A549 (cell line): Measurements from ENCODE around the gene GNG12. TPM values are rescaled to one million over a fixed set of nuclear protein-coding genes. Genes with fewer than 3 reads are reported as not detected.

Experiments
- ATAC-seq, 2 experiments: fragments of 200-7000 bp in 1 of 2; fragments of >200 bp in 1 of 2; cut with Nextera tagmentation in 1 of 2; cut with Tn5 transposase in 1 of 2; 3 replicates each; pipeline versions ENCODE4 v1.8.0 to v1.9.1; 2018 to 2020; ENCODE audit warnings: mild to moderate bottlenecking in 1 of 2, moderate library complexity in 1 of 2
- CTCF ChIA-PET: fragments of 300-600 bp; sonication (Branson Sonifier 250); formaldehyde crosslinking; extraction: SDS; loops from one replicate; lab custom pipeline; 2021; ENCODE audit warnings: antibody characterized with exemption, inconsistent platforms; lab: Yijun Ruan, JAX
- POLR2A ChIA-PET: fragments of 350-600 bp; formaldehyde crosslinking; extraction: SDS; loops from one replicate; lab custom pipeline; 2021; ENCODE audit warnings: antibody characterized with exemption, inconsistent platforms; lab: Yijun Ruan, JAX
- DNase-seq, 2 experiments: peaks; one replicate each; pipeline versions ENCODE4 v3.0.0 to v3.0.0-alpha.2; 2011 to 2016; ENCODE audit warnings: low read depth in 1 of 2, low spot score in 1 of 2
- FAIRE-seq: peaks from 2 replicates; lab custom pipeline; 2011; peaks lifted over from hg19 to GRCh38; lab: Jason Lieb, UNC
- H3K27ac ChIP-seq, 2 experiments: fragments of >200 bp; sonication (Bioruptor Twin); formaldehyde crosslinking; 3 replicates each; pipeline ENCODE4 v1.5.1; 2016 to 2017
- H3K4me1 ChIP-seq: fragments of >200 bp; sonication (Bioruptor Twin); formaldehyde crosslinking; 3 replicates; pipeline ENCODE4 v1.6.1; 2016
- H3K4me2 ChIP-seq: fragments of >200 bp; sonication (Bioruptor Twin); formaldehyde crosslinking; 3 replicates; pipeline ENCODE4 v1.6.1; 2016
- H3K4me3 ChIP-seq: fragments of >200 bp; sonication (Bioruptor Twin); formaldehyde crosslinking; 3 replicates; pipeline ENCODE4 v1.5.1; 2016
- H3K9me3 ChIP-seq: fragments of >200 bp; sonication (Bioruptor Twin); formaldehyde crosslinking; 3 replicates; pipeline ENCODE4 v1.6.1; 2016
- CBX2 ChIP-seq: fragments of 200-600 bp; sonication (generic); IDR thresholded peaks from 2 replicates; pipeline ENCODE4 v1.6.1; 2016; ENCODE audit warnings: low read depth, mild to moderate bottlenecking, borderline replicate concordance
- CBX8 ChIP-seq: fragments of 200-600 bp; sonication (generic); IDR thresholded peaks from 2 replicates; pipeline ENCODE4 v1.6.1; 2016
- CHD2 ChIP-seq: fragments of 150-350 bp; IDR thresholded peaks from 2 replicates; pipeline ENCODE4 v1.6.1; 2014; ENCODE audit warnings: low read length; ENCODE audit not compliant: partially characterized antibody
- CHD4 ChIP-seq: fragments of 200-600 bp; sonication (generic); IDR thresholded peaks from 2 replicates; pipeline ENCODE4 v1.6.1; 2016; ENCODE audit warnings: antibody characterized with exemption, mild to moderate bottlenecking, borderline replicate concordance
- EHF ChIP-seq: fragments of 250-450 bp; sonication (Bioruptor Pico); IDR thresholded peaks from 2 replicates; pipeline ENCODE4 v1.5.0; 2020; ENCODE audit warnings: mild to moderate bottlenecking
- EHMT2 ChIP-seq: fragments of 200-600 bp; sonication (generic); IDR thresholded peaks from 2 replicates; pipeline ENCODE4 v1.6.1; 2016; ENCODE audit warnings: antibody characterized with exemption, low read depth, mild to moderate bottlenecking, moderate library complexity
- EP300 ChIP-seq, 2 experiments: fragments of >200 bp; sonication (Bioruptor Twin); formaldehyde crosslinking; IDR thresholded peaks; 2 replicates in 1 of 2; 3 replicates in 1 of 2; pipeline ENCODE4 v1.6.1; 2016 to 2017
- FOSB ChIP-seq: fragments of 250-450 bp; sonication (Bioruptor Pico); IDR thresholded peaks from 2 replicates; pipeline ENCODE4 v1.5.0; 2020; ENCODE audit warnings: mild to moderate bottlenecking, moderate library complexity
- FOSL2 ChIP-seq, 2 experiments: fragments of 450-650 bp in 1 of 2; fragments of >200 bp in 1 of 2; sonication (Bioruptor Twin) in 1 of 2; formaldehyde crosslinking; IDR thresholded peaks; 2 replicates each; pipeline versions ENCODE4 v1.5.0 to v1.6.1; 2016 to 2020; ENCODE audit warnings: mild to moderate bottlenecking in 1 of 2, moderate library complexity in 1 of 2
- FOXS1 ChIP-seq: fragments of 250-450 bp; sonication (Bioruptor Pico); IDR thresholded peaks from 2 replicates; pipeline ENCODE4 v1.5.0; 2020; ENCODE audit warnings: mild to moderate bottlenecking, moderate library complexity
- GATA3 ChIP-seq: IDR thresholded peaks from 2 replicates; pipeline ENCODE4 v1.6.1; 2012; ENCODE audit warnings: borderline replicate concordance
- HDAC2 ChIP-seq: fragments of 200-600 bp; sonication (generic); IDR thresholded peaks from 2 replicates; pipeline ENCODE4 v1.6.1; 2016
- HEYL ChIP-seq: fragments of 250-450 bp; sonication (Bioruptor Pico); IDR thresholded peaks from 2 replicates; pipeline ENCODE4 v1.8.0; 2021; ENCODE audit warnings: mild to moderate bottlenecking, moderate library complexity
- MYC ChIP-seq: IDR thresholded peaks from 2 replicates; pipeline ENCODE4 v1.6.1; 2012; ENCODE audit warnings: mild to moderate bottlenecking, inconsistent platforms, low read length, improper control_type of control experiment, borderline replicate concordance
- POLR2A ChIP-seq: IDR thresholded peaks from 2 replicates; pipeline ENCODE4 v1.6.1; 2012; ENCODE audit warnings: mild to moderate bottlenecking, low read length
- RAD21 ChIP-seq, 2 experiments: fragments of >200 bp in 1 of 2; sonication (Bioruptor Twin) in 1 of 2; formaldehyde crosslinking in 1 of 2; IDR thresholded peaks in 1 of 2; conservative IDR thresholded peaks in 1 of 2; 2 replicates in 1 of 2; 3 replicates in 1 of 2; pipeline ENCODE4 v1.6.1; 2012 to 2018; ENCODE audit warnings: inconsistent platforms in 1 of 2
- RARB ChIP-seq: fragments of 250-450 bp; sonication (Bioruptor Pico); IDR thresholded peaks from 2 replicates; pipeline ENCODE4 v1.8.0; 2021; ENCODE audit warnings: mild to moderate bottlenecking, moderate library complexity
- RCOR1 ChIP-seq: fragments of 150-350 bp; IDR thresholded peaks from 2 replicates; pipeline ENCODE4 v1.6.1; 2014; ENCODE audit warnings: antibody characterized with exemption, low read length, low read depth
- RNF2 ChIP-seq: fragments of 200-600 bp; sonication (generic); IDR thresholded peaks from 2 replicates; pipeline ENCODE4 v1.6.1; 2016; ENCODE audit warnings: low read depth, mild to moderate bottlenecking, antibody characterized with exemption, moderate library complexity, borderline replicate concordance
- ZC3H11A ChIP-seq: fragments of 450-650 bp; IDR thresholded peaks from 2 replicates; pipeline ENCODE4 v1.6.1; 2014; ENCODE audit warnings: antibody characterized with exemption, mild to moderate bottlenecking
- ZSCAN20 ChIP-seq: fragments of 250-450 bp; sonication (Bioruptor Pico); IDR thresholded peaks from 2 replicates; pipeline ENCODE4 v1.8.0; 2022; ENCODE audit warnings: mild to moderate bottlenecking, moderate library complexity
- WGBS: methylation state at CpG from one replicate; pipeline ENCODE4 v1.1.6; 2017; ENCODE audit errors: missing lambda C conversion rate; 5-methylcytosine and 5-hydroxymethylcytosine counted together
- polyA plus RNA-seq, 4 experiments: library from polyadenylated mRNA; depleted of rRNA in 3 of 4; stranded (reverse); fragments of >200 nt; fragmentation: RNase III in 1 of 4; extraction: RNeasy Plus Mini Kit Qiagen cat#74134 plus additional on column Dnase treatment in 1 of 4; gene quantifications; 2 replicates in 3 of 4; 3 replicates in 1 of 4; pipeline ENCODE4 v1.2.3, GENCODE V29; 2011 to 2017
- TF ChIP-seq, protein P1 (sequence below): fragments of 250-450 bp; sonication (Bioruptor Pico); IDR thresholded peaks from 2 replicates; pipeline ENCODE4 v1.5.0; 2020; ENCODE audit warnings: low read depth, mild to moderate bottlenecking, moderate library complexity
- TF ChIP-seq, protein P2 (sequence below): fragments of 250-450 bp; sonication (Bioruptor Pico); IDR thresholded peaks from 2 replicates; pipeline ENCODE4 v1.5.0; 2021; ENCODE audit warnings: mild to moderate bottlenecking, moderate library complexity, borderline replicate concordance
- TF ChIP-seq, protein P3 (sequence below): IDR thresholded peaks from 2 replicates; pipeline ENCODE4 v1.6.1; 2012

The GNG12 gene
- polyA plus RNA-seq, 2 of the 4 experiments (the other 2 are of a cell fraction), result 91.8 to 132 TPM

DNA sequence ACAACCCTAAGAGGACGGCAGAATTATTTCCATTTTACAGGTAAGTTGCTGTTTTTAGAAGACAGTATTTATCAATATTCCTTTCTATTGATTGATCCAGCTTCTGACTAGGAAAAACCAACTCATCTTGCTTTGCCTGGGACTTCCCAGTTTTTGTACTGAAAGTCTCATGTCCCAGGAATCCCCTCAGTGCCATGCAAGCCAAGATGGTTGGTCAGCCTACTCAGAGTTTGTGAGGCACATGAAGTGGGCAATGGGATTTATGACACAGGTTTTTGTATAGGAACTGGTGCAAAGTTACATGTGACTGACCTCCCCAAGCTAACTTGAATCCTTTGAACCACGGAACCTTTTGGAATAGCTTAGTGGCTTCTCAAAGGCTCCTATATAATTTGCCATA is 45.5 kb downstream of the GNG12 start:
- POLR2A ChIA-PET, result interaction anchor here (0.6 kb wide), 1 partner anchor 103 kb away, joined by 3 read pairs; the partner anchor contains the start of gene GADD45A
- Histone ChIP-seq H3K9me3 (no peaks in the 10 kb centered on the region), H3K4me1 (peaks cover 70% of the 10 kb centered on the region), H3K4me3 (no peak overlapping the region), H3K27ac (peak overlapping the region in 1 of 2 experiments; percentile 71; a peak in 3 of 6 replicates), H3K4me2 (no peak overlapping the region)
- no peak for TF ChIP-seq POLR2A
- no peak for FAIRE-seq
- ATAC-seq, result no peak
- CTCF ChIA-PET, result interaction anchor here (1.0 to 3.8 kb wide), 4 partner anchors 16 to 63 kb away, joined by 3 to 24 read pairs (median 8); no protein-coding TSS in a partner anchor
- DNase-seq, result no peak
- WGBS, result 96% methylated on average over 2 of the region's 2 CpGs

DNA sequence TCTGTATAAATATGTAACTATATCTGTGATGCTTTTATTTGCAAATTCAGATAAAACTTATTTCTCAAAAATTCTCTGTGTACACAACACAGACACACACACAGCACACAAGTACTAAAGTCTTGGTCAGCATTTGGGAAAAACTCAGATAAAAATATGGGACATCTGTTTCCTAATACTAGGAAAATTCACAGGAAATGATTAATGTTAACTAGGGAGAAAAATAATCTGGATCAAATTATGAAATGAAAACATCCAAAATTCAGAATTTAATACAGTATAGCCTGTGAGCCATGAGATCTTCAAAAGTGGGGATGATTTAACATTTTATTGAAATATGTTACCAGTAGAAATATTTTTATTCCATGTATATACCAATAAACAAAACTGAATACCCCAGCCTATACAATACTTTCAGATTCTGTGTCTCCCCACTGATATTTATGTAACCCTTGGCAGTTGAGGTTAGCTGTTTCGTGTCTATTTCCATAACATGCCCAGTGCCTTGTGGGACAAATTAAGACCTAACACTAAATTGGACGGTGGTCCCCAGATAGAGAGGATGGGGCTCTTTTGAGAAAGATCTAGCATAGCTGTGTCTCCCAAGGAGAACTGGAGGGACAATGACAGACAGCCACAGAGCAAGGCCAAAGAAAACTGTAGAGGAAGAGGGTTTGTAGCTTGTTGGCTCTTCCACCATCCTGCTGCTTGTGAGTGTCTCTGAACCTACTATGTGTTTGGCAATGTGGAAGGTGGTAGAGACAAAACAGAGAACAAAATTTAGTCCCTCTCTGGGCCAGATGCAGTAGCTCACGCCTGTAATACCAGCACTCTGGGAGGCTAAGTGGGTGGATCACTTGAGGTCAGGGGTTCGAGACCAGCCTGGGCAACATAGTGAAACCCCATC is 47.2 kb downstream of the GNG12 start:
- H3K4me2 ChIP-seq, result peak overlapping the region; percentile 22; the same call in 2 of the 3 replicates
- WGBS, result 91% methylated on average over 4 of the region's 4 CpGs
- DNase-seq, result no peak
- peak overlapping the region in 1 of 2 experiments; percentile 56; a peak in 3 of 6 replicates for H3K27ac ChIP-seq
- no peak for TF ChIP-seq MYC
- TF ChIP-seq RARB (CRISPR knock-in tag), result no peak
- TF ChIP-seq RAD21 (conservative IDR thresholded peaks at IDR 0.05 in 1 of 2, IDR thresholded peaks at IDR 0.05 in 1 of 2), result no peak
- TF ChIP-seq RNF2, result no peak
- no peak for TF ChIP-seq RCOR1
- TF ChIP-seq HDAC2, result no peak
- no peak for TF ChIP-seq ZC3H11A
- TF ChIP-seq, protein P1, sequence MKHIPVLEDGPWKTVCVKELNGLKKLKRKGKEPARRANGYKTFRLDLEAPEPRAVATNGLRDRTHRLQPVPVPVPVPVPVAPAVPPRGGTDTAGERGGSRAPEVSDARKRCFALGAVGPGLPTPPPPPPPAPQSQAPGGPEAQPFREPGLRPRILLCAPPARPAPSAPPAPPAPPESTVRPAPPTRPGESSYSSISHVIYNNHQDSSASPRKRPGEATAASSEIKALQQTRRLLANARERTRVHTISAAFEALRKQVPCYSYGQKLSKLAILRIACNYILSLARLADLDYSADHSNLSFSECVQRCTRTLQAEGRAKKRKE, result no peak
- no peak for TF ChIP-seq EHF
- no peak for TF ChIP-seq FOXS1 (CRISPR knock-in tag)
- no peak for TF ChIP-seq CHD4
- no peaks in the 10 kb centered on the region for H3K9me3 ChIP-seq
- no peak for FAIRE-seq
- ChIA-PET POLR2A (no interaction called here), CTCF (interaction anchor here (1.0 to 3.8 kb wide), 4 partner anchors 12 to 26 kb away, joined by 3 to 24 read pairs (median 9); no protein-coding TSS in a partner anchor)
- H3K4me1 ChIP-seq, result peaks cover 56% of the 10 kb centered on the region
- H3K4me3 ChIP-seq, result no peak overlapping the region
- ATAC-seq, result no peak

DNA sequence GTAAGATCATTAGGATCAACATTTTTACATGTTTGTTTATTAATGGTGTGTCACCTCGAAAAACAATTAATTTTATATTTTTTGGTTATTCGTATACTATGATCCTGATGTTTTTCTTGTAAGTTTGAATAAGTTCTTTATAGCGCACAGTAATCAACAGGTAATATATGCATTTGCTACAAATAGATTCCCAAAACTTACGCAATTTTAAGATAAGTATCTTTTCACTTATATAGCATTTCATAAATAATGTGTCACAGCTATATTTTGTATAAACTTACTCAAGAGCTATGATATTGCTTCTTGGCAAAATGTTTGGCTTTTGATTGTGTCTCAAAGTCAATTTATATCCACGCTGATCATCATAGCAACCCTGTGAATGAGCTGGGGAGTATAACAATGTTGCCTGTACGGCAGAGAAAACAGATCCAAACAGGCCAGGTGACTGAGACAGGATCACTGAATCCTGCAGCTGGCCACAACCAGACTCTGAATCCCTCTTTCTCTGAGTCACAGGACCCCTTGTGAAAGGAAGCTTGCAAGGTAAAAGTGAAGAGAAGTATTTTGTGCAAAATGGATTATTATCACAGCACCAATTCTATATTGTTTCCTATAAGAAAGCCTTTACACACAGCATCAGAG is 48.6 kb downstream of the GNG12 start:
- Histone ChIP-seq H3K9me3 (no peaks in the 10 kb centered on the region), H3K4me1 (peaks cover 42% of the 10 kb centered on the region), H3K27ac (peak overlapping the region in 1 of 2 experiments; percentile 30; a peak in 1 of 6 replicates), H3K4me2 (no peak overlapping the region), H3K4me3 (no peak overlapping the region)
- no peak for FAIRE-seq
- no peak for ATAC-seq
- ChIA-PET POLR2A (no interaction called here), CTCF (interaction anchor here (1.2 kb wide), 1 partner anchor 26 kb away, joined by 3 read pairs; no protein-coding TSS in a partner anchor)
- WGBS, result 84% methylated on average over 6 of the region's 6 CpGs
- DNase-seq, result no peak
- no peak for TF ChIP-seq MYC
- no peak for TF ChIP-seq FOSB (CRISPR knock-in tag)
- no peak for TF ChIP-seq EHMT2
- TF ChIP-seq CHD2, result no peak
- TF ChIP-seq, protein P2, sequence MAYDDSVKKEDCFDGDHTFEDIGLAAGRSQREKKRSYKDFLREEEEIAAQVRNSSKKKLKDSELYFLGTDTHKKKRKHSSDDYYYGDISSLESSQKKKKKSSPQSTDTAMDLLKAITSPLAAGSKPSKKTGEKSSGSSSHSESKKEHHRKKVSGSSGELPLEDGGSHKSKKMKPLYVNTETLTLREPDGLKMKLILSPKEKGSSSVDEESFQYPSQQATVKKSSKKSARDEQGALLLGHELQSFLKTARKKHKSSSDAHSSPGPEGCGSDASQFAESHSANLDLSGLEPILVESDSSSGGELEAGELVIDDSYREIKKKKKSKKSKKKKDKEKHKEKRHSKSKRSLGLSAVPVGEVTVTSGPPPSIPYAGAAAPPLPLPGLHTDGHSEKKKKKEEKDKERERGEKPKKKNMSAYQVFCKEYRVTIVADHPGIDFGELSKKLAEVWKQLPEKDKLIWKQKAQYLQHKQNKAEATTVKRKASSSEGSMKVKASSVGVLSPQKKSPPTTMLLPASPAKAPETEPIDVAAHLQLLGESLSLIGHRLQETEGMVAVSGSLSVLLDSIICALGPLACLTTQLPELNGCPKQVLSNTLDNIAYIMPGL, result no peak
- no peak for TF ChIP-seq CBX8
- TF ChIP-seq CBX2, result no peak
- TF ChIP-seq ZSCAN20, result no peak
- no peak for TF ChIP-seq HEYL (CRISPR knock-in tag)
- no peak for TF ChIP-seq GATA3
- TF ChIP-seq, protein P3, sequence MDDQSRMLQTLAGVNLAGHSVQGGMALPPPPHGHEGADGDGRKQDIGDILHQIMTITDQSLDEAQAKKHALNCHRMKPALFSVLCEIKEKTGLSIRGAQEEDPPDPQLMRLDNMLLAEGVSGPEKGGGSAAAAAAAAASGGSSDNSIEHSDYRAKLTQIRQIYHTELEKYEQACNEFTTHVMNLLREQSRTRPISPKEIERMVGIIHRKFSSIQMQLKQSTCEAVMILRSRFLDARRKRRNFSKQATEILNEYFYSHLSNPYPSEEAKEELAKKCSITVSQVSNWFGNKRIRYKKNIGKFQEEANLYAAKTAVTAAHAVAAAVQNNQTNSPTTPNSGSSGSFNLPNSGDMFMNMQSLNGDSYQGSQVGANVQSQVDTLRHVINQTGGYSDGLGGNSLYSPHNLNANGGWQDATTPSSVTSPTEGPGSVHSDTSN, result no peak
- TF ChIP-seq ZC3H11A, result no peak
- no peak for TF ChIP-seq EP300 (IDR thresholded peaks at IDR 0.05)
- no peak for TF ChIP-seq FOXS1 (CRISPR knock-in tag)
- no peak for TF ChIP-seq FOSL2 (IDR thresholded peaks at IDR 0.05)
- TF ChIP-seq FOSL2 (CRISPR knock-in tag; IDR thresholded peaks at IDR 0.05), result no peak
- TF ChIP-seq, all 56 proteins: peak for 0
